Measurements from ENCODE around the gene LYPD8.

DNA sequence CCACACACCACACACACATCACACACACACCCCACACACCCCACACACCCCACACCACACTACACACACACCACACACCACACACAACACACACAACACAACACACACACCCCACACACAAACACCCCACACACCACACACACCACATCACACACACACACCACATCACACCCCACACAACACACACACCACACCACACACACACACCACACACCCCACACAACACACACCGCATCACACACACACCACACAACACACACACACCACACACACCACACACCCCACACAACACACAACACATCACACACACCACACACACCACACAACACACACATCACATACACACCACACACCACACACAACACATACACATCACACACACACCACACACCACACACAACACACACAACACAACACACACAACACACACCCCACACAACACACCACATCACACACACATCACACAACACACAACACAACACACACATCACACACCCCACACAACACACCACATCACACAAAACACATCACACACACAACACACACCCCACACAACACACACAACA is 2.4 kb downstream of the LYPD8 start:
- TF ChIP-seq EP300 (IDR thresholded peaks at IDR 0.05): no peak
- TF ChIP-seq, protein P1, sequence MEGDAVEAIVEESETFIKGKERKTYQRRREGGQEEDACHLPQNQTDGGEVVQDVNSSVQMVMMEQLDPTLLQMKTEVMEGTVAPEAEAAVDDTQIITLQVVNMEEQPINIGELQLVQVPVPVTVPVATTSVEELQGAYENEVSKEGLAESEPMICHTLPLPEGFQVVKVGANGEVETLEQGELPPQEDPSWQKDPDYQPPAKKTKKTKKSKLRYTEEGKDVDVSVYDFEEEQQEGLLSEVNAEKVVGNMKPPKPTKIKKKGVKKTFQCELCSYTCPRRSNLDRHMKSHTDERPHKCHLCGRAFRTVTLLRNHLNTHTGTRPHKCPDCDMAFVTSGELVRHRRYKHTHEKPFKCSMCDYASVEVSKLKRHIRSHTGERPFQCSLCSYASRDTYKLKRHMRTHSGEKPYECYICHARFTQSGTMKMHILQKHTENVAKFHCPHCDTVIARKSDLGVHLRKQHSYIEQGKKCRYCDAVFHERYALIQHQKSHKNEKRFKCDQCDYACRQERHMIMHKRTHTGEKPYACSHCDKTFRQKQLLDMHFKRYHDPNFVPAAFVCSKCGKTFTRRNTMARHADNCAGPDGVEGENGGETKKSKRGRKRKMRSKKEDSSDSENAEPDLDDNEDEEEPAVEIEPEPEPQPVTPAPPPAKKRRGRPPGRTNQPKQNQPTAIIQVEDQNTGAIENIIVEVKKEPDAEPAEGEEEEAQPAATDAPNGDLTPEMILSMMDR (IDR thresholded peaks at IDR 0.05): no peak
- no peak for TF ChIP-seq POLR2AphosphoS5 (IDR thresholded peaks at IDR 0.05)
